ENCODE data around the gene CTRB1. TPM values are rescaled to one million over a fixed set of nuclear protein-coding genes. Genes with fewer than 3 reads are reported as not detected.
A peak's percentile ranks its signal among the peaks of the same experiment; 100 is the strongest.

CTRB1 gene
- total and polyA plus RNA-seq, 2 of the 13 experiments (the other 11 are each of a cell fraction or from before 2014, with no cell fraction given), result not detected

DNA sequence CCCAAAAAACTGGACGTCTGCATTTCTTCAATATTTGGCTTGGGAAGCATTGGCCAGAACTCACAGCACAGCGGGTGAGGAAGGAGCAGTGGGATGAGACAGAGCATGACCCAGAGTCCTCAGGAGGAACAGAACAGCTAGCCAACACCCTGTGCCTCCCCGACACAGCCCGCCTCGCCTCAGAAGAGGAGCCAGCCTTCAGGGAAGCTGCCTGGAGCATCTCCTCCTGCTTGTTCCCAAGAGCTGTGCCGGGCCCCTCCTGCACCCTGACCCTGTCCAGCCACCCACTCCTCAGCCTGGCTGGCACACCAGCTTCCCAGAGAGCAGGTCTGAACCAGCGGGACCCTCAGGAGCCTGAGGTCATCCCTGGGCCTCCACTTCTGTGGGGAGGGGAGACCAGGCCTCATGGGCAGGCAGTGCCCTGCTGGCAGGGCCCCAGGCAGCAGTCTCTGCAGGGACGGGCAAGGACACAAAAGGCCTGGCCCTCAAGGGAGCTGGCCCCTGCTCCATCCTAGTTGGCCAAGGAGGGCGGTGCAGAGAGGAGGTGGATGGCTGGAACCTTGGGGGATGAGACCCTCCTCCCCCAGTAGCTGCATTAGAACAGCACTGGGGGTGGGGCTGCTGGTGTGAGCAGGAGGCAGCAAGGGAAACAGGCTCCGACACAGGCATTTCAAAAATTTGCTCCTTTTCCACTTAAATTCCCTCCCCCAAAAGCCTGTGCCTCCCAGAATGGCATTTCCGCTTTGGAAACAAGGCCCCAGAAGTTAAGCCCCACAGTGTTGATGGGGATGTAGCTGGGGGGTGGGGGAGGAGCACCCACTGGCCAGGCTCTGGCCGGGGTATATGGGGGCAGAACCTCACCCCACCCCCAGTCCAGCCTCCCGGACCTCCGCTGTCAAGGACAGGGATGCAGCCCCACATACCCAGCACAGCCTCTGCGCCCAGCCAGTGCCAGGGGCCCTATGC lies 34.4 kb downstream of the CTRB1 start:
- no peak for DNase-seq (ENCODE audit: low spot score)

More for the DNA sequence above, 34.4 kb downstream of the CTRB1 start:
- BruUV-seq (replicated peaks), result no TSS peak
- Histone ChIP-seq H3K4me1 (ENCODE audit: insufficient read depth, low read length) (peaks cover 84% of the 10 kb centered on the region), H3K36me3 (replicated peaks in 1 of 2; ENCODE audit: control insufficient read depth in 1 of 2, insufficient read depth in 2 of 2, low read length in 2 of 2) (peaks cover 0 to 6% of the 10 kb centered on the region in 2 experiments; a peak in 2 of 5 replicates), H3K4me2 (ENCODE audit: low read depth, low read length) (peak overlapping the region; percentile 97; the same call in 1 of the 2 replicates), H3K4me3 (replicated peaks in 1 of 3; ENCODE audit: insufficient read depth in 1 of 3, low read depth in 2 of 3, low read length in 3 of 3) (peak overlapping the region in 1 of 3 experiments; percentile 70; a peak in 1 of 6 replicates), H2AFZ (ENCODE audit: low read length) (no peak overlapping the region), H3K27ac (ENCODE audit: extremely low read length, insufficient read depth, low read length) (no peak overlapping the region), H4K20me1 (ENCODE audit: insufficient read depth, low read length) (peaks cover 56% of the 10 kb centered on the region), H3K79me2 (ENCODE audit: insufficient read depth, low read length) (peaks cover 88% of the 10 kb centered on the region), H3K27me3 (ENCODE audit: control insufficient read depth in 1 of 2, insufficient read depth in 2 of 2, low read length in 2 of 2) (no peaks in the 10 kb centered on the region; a peak in 1 of 5 replicates), H3K9ac (ENCODE audit: insufficient read depth, low read depth, low read length) (peak overlapping the region; percentile 70; the same call in 1 of the 2 replicates), H3K9me3 (ENCODE audit: low read length) (no peaks in the 10 kb centered on the region)
- WGBS (ENCODE audit: low lambda C conversion rate), result 76% methylated on average over 13 of the region's 15 CpGs
- in situ Hi-C loops (cut with HindIII; ENCODE audit: extremely low pct_ligation_motif_present, low pct_unique_long_range_greater_than_20kb) (no loop called here), intact Hi-C loops (cut with micrococcal nuclease; ENCODE audit: unreplicated experiment) (loop anchor here (5.0 kb wide), 1 partner anchor 134 kb away; no protein-coding TSS in a partner anchor)
- ChIA-PET CTCF (ENCODE audit: low intra/inter-chr PET ratio, low total read pairs) (no interaction called here), POLR2A (interaction anchor here (0.9 to 14.7 kb wide), 4 partner anchors 8 to 56 kb away, joined by 4 to 312 read pairs (median 79); no protein-coding TSS in a partner anchor)
- FAIRE-seq (no peak), ATAC-seq (no peak)
- TF ChIP-seq ZNF432 (CRISPR knock-in tag; IDR thresholded peaks at IDR 0.05; ENCODE audit: borderline replicate concordance) (no peak), ZBTB1 (CRISPR knock-in tag; IDR thresholded peaks at IDR 0.05; ENCODE audit: borderline replicate concordance) (no peak), BORCS8-MEF2B (CRISPR knock-in tag; IDR thresholded peaks at IDR 0.05) (0 out of 2 replicates have a peak, but pooled peaks have one; percentile 19), HNRNPL (IDR thresholded peaks at IDR 0.05; ENCODE audit: low read depth, low read length) (peak; percentile 87), ZNF878 (CRISPR knock-in tag; IDR thresholded peaks at IDR 0.05) (no peak), AGO2 (optimal IDR thresholded peaks at IDR 0.05; ENCODE audit: low read depth, low read length) (peak; percentile 77), ZNF740 (CRISPR knock-in tag; IDR thresholded peaks at IDR 0.05) (no peak)
- TF ChIP-seq, protein P1, sequence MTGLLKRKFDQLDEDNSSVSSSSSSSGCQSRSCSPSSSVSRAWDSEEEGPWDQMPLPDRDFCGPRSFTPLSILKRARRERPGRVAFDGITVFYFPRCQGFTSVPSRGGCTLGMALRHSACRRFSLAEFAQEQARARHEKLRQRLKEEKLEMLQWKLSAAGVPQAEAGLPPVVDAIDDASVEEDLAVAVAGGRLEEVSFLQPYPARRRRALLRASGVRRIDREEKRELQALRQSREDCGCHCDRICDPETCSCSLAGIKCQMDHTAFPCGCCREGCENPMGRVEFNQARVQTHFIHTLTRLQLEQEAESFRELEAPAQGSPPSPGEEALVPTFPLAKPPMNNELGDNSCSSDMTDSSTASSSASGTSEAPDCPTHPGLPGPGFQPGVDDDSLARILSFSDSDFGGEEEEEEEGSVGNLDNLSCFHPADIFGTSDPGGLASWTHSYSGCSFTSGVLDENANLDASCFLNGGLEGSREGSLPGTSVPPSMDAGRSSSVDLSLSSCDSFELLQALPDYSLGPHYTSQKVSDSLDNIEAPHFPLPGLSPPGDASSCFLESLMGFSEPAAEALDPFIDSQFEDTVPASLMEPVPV (CRISPR knock-in tag; IDR thresholded peaks at IDR 0.05), result 0 out of 2 replicates have a peak, but pooled peaks have one; percentile 23
